Osteoblast (primary cell): ENCODE measurements around the gene SLC27A1. TPM values are rescaled to one million over a fixed set of nuclear protein-coding genes. Genes with fewer than 3 reads are reported as not detected.
A peak's percentile ranks its signal among the peaks of the same experiment; 100 is the strongest.

Source experiments
- DNase-seq: peaks from one replicate; pipeline ENCODE4 v3.0.0; 2011; ENCODE audit warnings: low spot score, mixed read lengths; ENCODE audit not compliant: insufficient read length; ENCODE audit errors: missing footprints
- H2AFZ ChIP-seq: 2 replicates; pipeline ENCODE4 v1.6.0; 2011; ENCODE audit warnings: mild to moderate bottlenecking, low read length
- H3K27ac ChIP-seq: 2 replicates; pipeline ENCODE4 v1.5.1; 2011; ENCODE audit warnings: mild to moderate bottlenecking, low read depth, low read length, moderate library complexity
- H3K27me3 ChIP-seq: 2 replicates; pipeline ENCODE4 v1.6.0; 2012; ENCODE audit warnings: mild to moderate bottlenecking, control low read depth, inconsistent platforms, low read length, moderate library complexity; ENCODE audit not compliant: insufficient read depth
- H3K36me3 ChIP-seq: 2 replicates; pipeline ENCODE4 v1.5.1; 2011; ENCODE audit warnings: mild to moderate bottlenecking, low read length, control low read depth, moderate library complexity; ENCODE audit not compliant: insufficient read depth
- H3K4me1 ChIP-seq: 2 replicates; pipeline ENCODE4 v1.5.1; 2011; ENCODE audit warnings: mild to moderate bottlenecking, low read length, control low read depth, moderate library complexity; ENCODE audit not compliant: insufficient read depth
- H3K4me2 ChIP-seq: 2 replicates; pipeline ENCODE4 v1.6.0; 2011; ENCODE audit warnings: mild to moderate bottlenecking, low read length; ENCODE audit not compliant: insufficient read depth
- H3K4me3 ChIP-seq: fragments of 200-600 bp; sonication (generic); 3 replicates; pipeline ENCODE4 v1.5.1; 2012; ENCODE audit warnings: mild to moderate bottlenecking, low read length, inconsistent platforms; ENCODE audit not compliant: insufficient read depth
- H3K79me2 ChIP-seq: 2 replicates; pipeline ENCODE4 v1.6.0; 2012; ENCODE audit warnings: mild to moderate bottlenecking, low read length, control low read depth, inconsistent platforms; ENCODE audit not compliant: insufficient read depth
- H3K9me3 ChIP-seq: 2 replicates; pipeline ENCODE4 v1.5.1; 2011; ENCODE audit warnings: low read depth, low read length, control low read depth
- H4K20me1 ChIP-seq: 2 replicates; pipeline ENCODE4 v1.6.0; 2012; ENCODE audit warnings: mild to moderate bottlenecking, low read length, control low read depth; ENCODE audit not compliant: insufficient read depth
- CTCF ChIP-seq: IDR thresholded peaks from 2 replicates; pipeline ENCODE4 v1.5.1; 2011; ENCODE audit warnings: mild to moderate bottlenecking, low read depth, low read length, moderate library complexity; ENCODE audit errors: extremely low read depth
- total RNA-seq: library from RNA; depleted of rRNA; stranded (reverse); fragments of >200 nt; gene quantifications from 2 replicates; pipeline ENCODE4 v1.2.3, GENCODE V29; 2012

Gene SLC27A1
- total RNA-seq, 1 donor = 64.4 TPM

GRCh38 chr19:17519967-17520366 is 49.6 kb downstream of the SLC27A1 start:
- Histone ChIP-seq H3K79me2 (peaks cover 5% of the 10 kb centered on the region), H3K4me3 (no peak overlapping the region), H3K27ac (no peak overlapping the region), H3K4me2 (no peak overlapping the region), H4K20me1 (peaks cover 5% of the 10 kb centered on the region), H3K4me1 (no peaks in the 10 kb centered on the region), H3K27me3 (no peaks in the 10 kb centered on the region), H3K9me3 (peaks cover 8% of the 10 kb centered on the region), H3K36me3 (peaks cover 20% of the 10 kb centered on the region), H2AFZ (no peak overlapping the region)
- no peak for DNase-seq
- no peak for TF ChIP-seq CTCF

- peak; percentile 11 for DNase-seq
- Histone ChIP-seq H3K36me3 (peaks cover 20% of the 10 kb centered on the region), H3K4me3 (no peak overlapping the region), H3K4me2 (no peak overlapping the region), H3K27me3 (no peaks in the 10 kb centered on the region), H3K79me2 (no peaks in the 10 kb centered on the region), H4K20me1 (no peaks in the 10 kb centered on the region), H2AFZ (no peak overlapping the region), H3K9me3 (peaks cover 8% of the 10 kb centered on the region), H3K27ac (no peak overlapping the region), H3K4me1 (no peaks in the 10 kb centered on the region)
- no peak for TF ChIP-seq CTCF
Observed at GRCh38 chr19:17520865-17521264, 50.5 kb downstream of the SLC27A1 start.

- H3K79me2 ChIP-seq = no peaks in the 10 kb centered on the region
Observed at GRCh38 chr19:17522988-17523872, 52.9 kb downstream of the SLC27A1 start.

More at GRCh38 chr19:17522988-17523872, 52.9 kb downstream of the SLC27A1 start:
- peak; percentile 54 for DNase-seq
- Histone ChIP-seq H3K36me3 (peaks cover 3% of the 10 kb centered on the region), H4K20me1 (no peaks in the 10 kb centered on the region), H3K27me3 (no peaks in the 10 kb centered on the region), H3K9me3 (no peaks in the 10 kb centered on the region), H3K4me1 (no peaks in the 10 kb centered on the region), H3K4me2 (no peak overlapping the region), H3K27ac (no peak overlapping the region), H3K4me3 (no peak overlapping the region), H2AFZ (peak overlapping the region; percentile 15)
- no peak for TF ChIP-seq CTCF
